Prostate gland (tissue), 2 donors: ENCODE measurements around the gene FBRSL1. TPM values are rescaled to one million over a fixed set of nuclear protein-coding genes. Genes with fewer than 3 reads are reported as not detected.

Experiments
- DNase-seq: peaks from one replicate; pipeline ENCODE4 v3.0.0-alpha.2; 2019; ENCODE audit warnings: low spot score
- H3K27ac ChIP-seq, 2 donors: fragments of 200-600 bp; sonication (generic); 2 replicates each; pipeline ENCODE4 v1.5.1; 2017 to 2019
- H3K27me3 ChIP-seq: fragments of 200-600 bp; sonication (generic); replicated peaks from 2 replicates; pipeline ENCODE4 v1.5.1; 2019; ENCODE audit not compliant: insufficient read depth
- H3K36me3 ChIP-seq, 2 donors: fragments of 200-600 bp; sonication (generic); 1 replicate in 1 of 2; 2 replicates in 1 of 2; pipeline versions ENCODE4 v1.5.1 to v1.8.1; 2017 to 2019
- H3K4me1 ChIP-seq: fragments of 200-600 bp; sonication (generic); replicated peaks from 2 replicates; pipeline ENCODE4 v1.5.1; 2019
- H3K4me3 ChIP-seq, 2 donors: fragments of 200-600 bp; sonication (generic); 2 replicates each; pipeline ENCODE4 v1.5.1; 2017 to 2019
- H3K9me3 ChIP-seq: fragments of 200-600 bp; sonication (generic); 2 replicates; pipeline ENCODE4 v1.5.1; 2017
- CTCF ChIP-seq, 4 experiments: fragments of 200-600 bp in 2 of 4; fragments of 450-650 bp in 2 of 4; sonication (generic) in 2 of 4; IDR thresholded peaks; 1 replicate in 3 of 4; 2 replicates in 1 of 4; pipeline ENCODE4 v1.5.1; 2016 to 2019; ENCODE audit warnings: antibody characterized with exemption in 4 of 4, mild to moderate bottlenecking in 2 of 4, moderate library complexity in 2 of 4
- POLR2A ChIP-seq: fragments of 450-650 bp; IDR thresholded peaks from one replicate; pipeline ENCODE4 v1.6.1; 2016; ENCODE audit warnings: antibody characterized with exemption, mild to moderate bottlenecking
- POLR2AphosphoS5 ChIP-seq: sonication (generic); formaldehyde crosslinking; IDR thresholded peaks from one replicate; pipeline ENCODE4 v1.6.1; 2017; ENCODE audit warnings: antibody characterized with exemption
- WGBS: methylation state at CpG from one replicate; pipeline ENCODE4 v1.1.5; 2018; 5-methylcytosine and 5-hydroxymethylcytosine counted together
- intact Hi-C: fragments of 100-400 bp; cut with DNase I; formaldehyde crosslinking; loops from one replicate; pipeline ENCODE4 v1.14.2; 2022
- total RNA-seq, 2 donors: library from RNA; depleted of rRNA; stranded (reverse); fragments of >200 nt; gene quantifications; one replicate each; pipeline ENCODE4 v1.1.0, GENCODE V29; 2016

Gene FBRSL1
- total RNA-seq, 2 donors from 2014 or later, result 34.2 to 69.2 TPM

GRCh38 chr12:132557291-132558015 lies 67.5 kb downstream of the FBRSL1 start:
- Histone ChIP-seq H3K36me3 (no peaks in the 10 kb centered on the region), H3K4me1 (peaks cover 4% of the 10 kb centered on the region), H3K4me3 (no peak overlapping the region), H3K27me3 (no peaks in the 10 kb centered on the region), H3K9me3 (no peaks in the 10 kb centered on the region), H3K27ac (no peak overlapping the region)
- TF ChIP-seq POLR2A (no peak), POLR2AphosphoS5 (no peak), CTCF (IDR thresholded peaks at IDR 0.05) (no peak)
- intact Hi-C loops, result no loop called here
- DNase-seq, result no peak
- WGBS, result 90% methylated on average over 18 of the region's 19 CpGs

GRCh38 chr12:132558042-132558856 lies 68.3 kb downstream of the FBRSL1 start:
- TF ChIP-seq POLR2A (no peak), POLR2AphosphoS5 (no peak)
- no peaks in the 10 kb centered on the region for H3K36me3 ChIP-seq
- intact Hi-C loops, result no loop called here
- H3K9me3 ChIP-seq, result no peaks in the 10 kb centered on the region
- no peaks in the 10 kb centered on the region for H3K27me3 ChIP-seq
- H3K27ac ChIP-seq, result no peak overlapping the region
- peaks cover 4% of the 10 kb centered on the region for H3K4me1 ChIP-seq
- 83% methylated on average over 33 of the region's 35 CpGs for WGBS
- no peak for DNase-seq
- H3K4me3 ChIP-seq, result no peak overlapping the region

GRCh38 chr12:132558861-132559623 lies 69.1 kb downstream of the FBRSL1 start:
- TF ChIP-seq POLR2AphosphoS5 (no peak), CTCF (IDR thresholded peaks at IDR 0.05) (no peak), POLR2A (no peak)
- intact Hi-C loops, result no loop called here

GRCh38 chr12:132559652-132560363 lies 69.9 kb downstream of the FBRSL1 start:
- Histone ChIP-seq H3K4me3 (peak overlapping the region; percentile 49 to 57), H3K4me1 (peaks cover 4% of the 10 kb centered on the region), H3K27me3 (no peaks in the 10 kb centered on the region), H3K27ac (no peak overlapping the region), H3K9me3 (no peaks in the 10 kb centered on the region), H3K36me3 (no peaks in the 10 kb centered on the region)
- 2% methylated on average over 68 of the region's 98 CpGs for WGBS
- TF ChIP-seq POLR2A (no peak), CTCF (IDR thresholded peaks at IDR 0.05) (no peak), POLR2AphosphoS5 (no peak)
- intact Hi-C loops, result no loop called here
- peak; percentile 29 for DNase-seq

More at GRCh38 chr12:132558861-132559623, 69.1 kb downstream of the FBRSL1 start:
- H3K4me3 ChIP-seq, result peak overlapping the region; percentile 49 to 57
- no peaks in the 10 kb centered on the region for H3K27me3 ChIP-seq
- no peaks in the 10 kb centered on the region for H3K9me3 ChIP-seq
- WGBS, result 62% methylated on average over 42 of the region's 45 CpGs
- H3K4me1 ChIP-seq, result peaks cover 4% of the 10 kb centered on the region
- DNase-seq, result no peak
- no peak overlapping the region for H3K27ac ChIP-seq
- no peaks in the 10 kb centered on the region for H3K36me3 ChIP-seq

- Histone ChIP-seq H3K4me1 (peaks cover 4% of the 10 kb centered on the region), H3K27me3 (no peaks in the 10 kb centered on the region), H3K27ac (no peak overlapping the region), H3K9me3 (no peaks in the 10 kb centered on the region), H3K4me3 (peak overlapping the region; percentile 49 to 57), H3K36me3 (no peaks in the 10 kb centered on the region)
- DNase-seq, result no peak
- intact Hi-C loops, result no loop called here
- WGBS, result 1% methylated on average over 11 of the region's 36 CpGs
- TF ChIP-seq CTCF (IDR thresholded peaks at IDR 0.05) (no peak), POLR2AphosphoS5 (no peak), POLR2A (no peak)
Observed at GRCh38 chr12:132560364-132560613, 70.3 kb downstream of the FBRSL1 start.
